Naive thymus-derived CD4-positive, alpha-beta T cell (primary cell): ENCODE measurements around the gene GASK1A. TPM values are rescaled to one million over a fixed set of nuclear protein-coding genes. Genes with fewer than 3 reads are reported as not detected.
"Not testable (repeated sequence)": the region's sequence is repeated elsewhere in the genome, so short reads cannot be mapped to it uniquely, and the experiment has no call there.

Experiments used
- ATAC-seq: fragments of 150-1000 bp; cut with Tn5 transposase; 2 replicates; pipeline ENCODE4 v1.10.0; 2021; ENCODE audit warnings: mild to moderate bottlenecking, moderate library complexity
- CTCF ChIA-PET: fragments of 350-600 bp; sonication (Branson Sonifier 250); formaldehyde crosslinking; loops from one replicate; lab custom pipeline; 2021; ENCODE audit warnings: antibody characterized with exemption; lab: Charles Lee
- POLR2A ChIA-PET: fragments of 350-600 bp; sonication (Branson Sonifier 250); formaldehyde crosslinking; loops from one replicate; lab custom pipeline; 2021; ENCODE audit warnings: antibody characterized with exemption, inconsistent platforms; lab: Charles Lee
- DNase-seq, 9 donors: peaks; one replicate each; pipeline versions ENCODE4 v3.0.0 to v3.0.0-alpha.2; 2020 to 2022; ENCODE audit warnings: mixed read lengths in 1 of 9
- H3K27ac ChIP-seq: one replicate; pipeline ENCODE4 v1.7.0; 2013; ENCODE audit warnings: mild to moderate bottlenecking, low read depth, low read length, moderate library complexity
- H3K27me3 ChIP-seq, 2 donors: one replicate each; pipeline ENCODE4 v1.7.0; 2013; ENCODE audit warnings: low read length in 2 of 2, mild to moderate bottlenecking in 2 of 2, moderate library complexity in 2 of 2; ENCODE audit not compliant: control insufficient read depth in 2 of 2, insufficient read depth in 2 of 2
- H3K36me3 ChIP-seq, 3 experiments: 1 replicate in 2 of 3; 2 replicates in 1 of 3; pipeline ENCODE4 v1.7.0; 2013; ENCODE audit warnings: low read length in 3 of 3, mild to moderate bottlenecking in 3 of 3, moderate library complexity in 1 of 3; ENCODE audit not compliant: insufficient read depth in 3 of 3, control insufficient read depth in 2 of 3
- H3K4me1 ChIP-seq, 2 donors: one replicate each; pipeline ENCODE4 v1.7.0; 2013; ENCODE audit warnings: low read length in 2 of 2, mild to moderate bottlenecking in 2 of 2, moderate library complexity in 1 of 2; ENCODE audit not compliant: control insufficient read depth in 2 of 2, insufficient read depth in 2 of 2
- H3K4me3 ChIP-seq: 2 replicates; pipeline ENCODE4 v1.7.0; 2013; ENCODE audit warnings: mild to moderate bottlenecking, low read length
- H3K9me3 ChIP-seq, 3 experiments: 1 replicate in 2 of 3; 2 replicates in 1 of 3; pipeline ENCODE4 v1.7.0; 2013; ENCODE audit warnings: low read length in 3 of 3; ENCODE audit not compliant: control insufficient read depth in 2 of 3
- H3K27ac Mint-ChIP-seq, 9 donors: one replicate each; pipeline ENCODE4 v1.8.0; 2020 to 2022; ENCODE audit warnings: mixed read lengths in 9 of 9, mild to moderate bottlenecking in 8 of 9, moderate library complexity in 5 of 9, inconsistent platforms in 2 of 9
- H3K27me3 Mint-ChIP-seq, 5 donors: one replicate each; pipeline ENCODE4 v1.8.0; 2021 to 2022; ENCODE audit warnings: mixed read lengths in 5 of 5, mild to moderate bottlenecking in 1 of 5
- H3K36me3 Mint-ChIP-seq, 5 donors: one replicate each; pipeline ENCODE4 v1.8.0; 2020 to 2022; ENCODE audit warnings: mixed read lengths in 5 of 5, mild to moderate bottlenecking in 3 of 5, inconsistent platforms in 1 of 5
- H3K4me1 Mint-ChIP-seq, 7 donors: one replicate each; pipeline ENCODE4 v1.8.0; 2020 to 2022; ENCODE audit warnings: mixed read lengths in 7 of 7, mild to moderate bottlenecking in 3 of 7, inconsistent platforms in 1 of 7
- H3K4me3 Mint-ChIP-seq, 10 donors: one replicate each; pipeline ENCODE4 v1.8.0; 2020 to 2022; ENCODE audit warnings: mild to moderate bottlenecking in 10 of 10, mixed read lengths in 10 of 10, moderate library complexity in 6 of 10, inconsistent platforms in 2 of 10
- H3K9me3 Mint-ChIP-seq, 11 donors: one replicate each; pipeline ENCODE4 v1.8.0; 2020 to 2022; ENCODE audit warnings: mixed read lengths in 11 of 11, mild to moderate bottlenecking in 4 of 11, inconsistent platforms in 1 of 11, moderate library complexity in 1 of 11
- intact Hi-C, 2 donors: fragments of 100-400 bp; cut with micrococcal nuclease; formaldehyde crosslinking; loops; one replicate each; pipeline ENCODE4 v1.15.1; 2023
- polyA plus RNA-seq, 2 donors: library from polyadenylated mRNA; unstranded; fragments of 300-500 nt; fragmentation: Illumina TruSeq; gene quantifications; one replicate each; pipeline ENCODE4 v1.2.3, GENCODE V29; 2021
- total RNA-seq, 6 experiments: library from RNA in 5 of 6; stranded (reverse) in 5 of 6; gene quantifications; 1 replicate in 5 of 6; 2 replicates in 1 of 6; pipeline ENCODE4 v1.2.3 and lab custom pipeline; 2021 to 2026

The GASK1A gene
- total and polyA plus RNA-seq, 7 experiments from 2014 or later, result 0.20 to 0.24 (median 0.21) TPM; not detected in 4

GRCh38 chr3:43036621-43037423 is 57.7 kb downstream of the GASK1A start:
- no peak overlapping the region for H3K4me3 ChIP-seq
- peaks cover 4 to 16% of the 10 kb centered on the region in 2 donors for H3K4me1 ChIP-seq
- H3K27me3 Mint-ChIP-seq, result no peaks in the 10 kb centered on the region
- no peak for DNase-seq
- POLR2A ChIA-PET, result interaction anchor here (0.6 to 1.4 kb wide), 2 partner anchors 13 to 94 kb away, joined by 3 to 4 read pairs; no protein-coding TSS in a partner anchor
- peak; percentile 76 for ATAC-seq
- H3K27ac Mint-ChIP-seq, result peak overlapping the region in 1 of 9 donors; percentile 25
- no peaks in the 10 kb centered on the region for H3K36me3 ChIP-seq
- no peak overlapping the region for H3K27ac ChIP-seq
- peaks cover 0 to 5% (median 0%) of the 10 kb centered on the region in 11 donors for H3K9me3 Mint-ChIP-seq
- intact Hi-C loops, result no loop called here
- no peaks in the 10 kb centered on the region for H3K27me3 ChIP-seq
- H3K4me1 Mint-ChIP-seq, result peaks cover 0 to 30% (median 17%) of the 10 kb centered on the region in 7 donors
- CTCF ChIA-PET, result no interaction called here
- H3K9me3 ChIP-seq, result no peaks in the 10 kb centered on the region
- H3K36me3 Mint-ChIP-seq, result peaks cover 0 to 4% (median 0%) of the 10 kb centered on the region in 5 donors
- no peak overlapping the region for H3K4me3 Mint-ChIP-seq

- H3K27ac Mint-ChIP-seq, result no peak overlapping the region
- H3K4me3 Mint-ChIP-seq, result peak overlapping the region in 2 of 10 donors; percentile 0 to 33
- no peak for ATAC-seq
- no peaks in the 10 kb centered on the region for H3K27me3 ChIP-seq
- no peaks in the 10 kb centered on the region for H3K9me3 ChIP-seq
- H3K27ac ChIP-seq, result no peak overlapping the region
- H3K36me3 ChIP-seq, result no peaks in the 10 kb centered on the region
- CTCF ChIA-PET, result no interaction called here
- peaks cover 4 to 16% of the 10 kb centered on the region in 2 donors for H3K4me1 ChIP-seq
- peaks cover 0 to 5% (median 0%) of the 10 kb centered on the region in 11 donors for H3K9me3 Mint-ChIP-seq
- no peak overlapping the region for H3K4me3 ChIP-seq
- POLR2A ChIA-PET, result interaction anchor here (1.4 kb wide), 1 partner anchor 14 kb away, joined by 3 read pairs; no protein-coding TSS in a partner anchor
- intact Hi-C loops, result no loop called here
- H3K27me3 Mint-ChIP-seq, result no peaks in the 10 kb centered on the region
- peaks cover 0 to 27% (median 15%) of the 10 kb centered on the region in 7 donors for H3K4me1 Mint-ChIP-seq
- DNase-seq, result no peak
- peaks cover 0 to 4% (median 0%) of the 10 kb centered on the region in 5 donors for H3K36me3 Mint-ChIP-seq
These were observed 58.9 kb downstream of the GASK1A start for GRCh38 chr3:43038010-43038409.

- H3K9me3 Mint-ChIP-seq, result peaks cover 2 to 22% (median 12%) of the 10 kb centered on the region in 11 donors
- ChIA-PET CTCF (interaction anchor here (0.6 kb wide), 1 partner anchor 208 kb away, joined by 3 read pairs; no protein-coding TSS in a partner anchor), POLR2A (no interaction called here)
These were observed 62.4 kb downstream of the GASK1A start for GRCh38 chr3:43041517-43041916.

GRCh38 chr3:43043071-43043766 is 64.1 kb downstream of the GASK1A start:
- H3K27ac Mint-ChIP-seq, result no peak overlapping the region
- Histone ChIP-seq H3K27me3 (no peaks in the 10 kb centered on the region), H3K36me3 (no peaks in the 10 kb centered on the region), H3K9me3 (peaks cover 0 to 9% (median 0%) of the 10 kb centered on the region in 3 experiments), H3K4me1 (peaks cover 0 to 2% of the 10 kb centered on the region in 2 donors), H3K27ac (no peak overlapping the region), H3K4me3 (no peak overlapping the region)
- peaks cover 11 to 35% (median 20%) of the 10 kb centered on the region in 11 donors for H3K9me3 Mint-ChIP-seq
- H3K27me3 Mint-ChIP-seq, result no peaks in the 10 kb centered on the region
- ATAC-seq (no peak), DNase-seq (no peak)
- intact Hi-C loops, result no loop called here
- peaks cover 1 to 10% (median 8%) of the 10 kb centered on the region in 5 donors for H3K36me3 Mint-ChIP-seq
- peaks cover 0 to 11% (median 6%) of the 10 kb centered on the region in 7 donors for H3K4me1 Mint-ChIP-seq
- ChIA-PET CTCF (interaction anchor here (0.7 kb wide), 1 partner anchor 1141 kb away, joined by 4 read pairs; no protein-coding TSS in a partner anchor), POLR2A (no interaction called here)
- H3K4me3 Mint-ChIP-seq, result no peak overlapping the region

More at GRCh38 chr3:43041517-43041916, 62.4 kb downstream of the GASK1A start:
- Mint-ChIP-seq H3K36me3 (peaks cover 0 to 4% (median 0%) of the 10 kb centered on the region in 5 donors), H3K4me1 (peaks cover 0 to 23% (median 14%) of the 10 kb centered on the region in 7 donors), H3K27ac (no peak overlapping the region), H3K27me3 (no peaks in the 10 kb centered on the region), H3K4me3 (no peak overlapping the region)
- no peak for DNase-seq
- ATAC-seq, result no peak
- Histone ChIP-seq H3K27ac (no peak overlapping the region), H3K27me3 (no peaks in the 10 kb centered on the region), H3K4me3 (no peak overlapping the region), H3K4me1 (peaks cover 4 to 8% of the 10 kb centered on the region in 2 donors), H3K36me3 (no peaks in the 10 kb centered on the region), H3K9me3 (peaks cover 0 to 9% (median 0%) of the 10 kb centered on the region in 3 experiments)
- intact Hi-C loops, result no loop called here

GRCh38 chr3:43043793-43044192 is 64.7 kb downstream of the GASK1A start:
- H3K36me3 ChIP-seq, result no peaks in the 10 kb centered on the region
- H3K4me3 ChIP-seq, result no peak overlapping the region
- H3K27me3 ChIP-seq, result no peaks in the 10 kb centered on the region
- no peak for DNase-seq
- peaks cover 1 to 13% (median 8%) of the 10 kb centered on the region in 5 donors for H3K36me3 Mint-ChIP-seq
- H3K27ac ChIP-seq, result no peak overlapping the region
- no peak overlapping the region for H3K4me3 Mint-ChIP-seq
- H3K27me3 Mint-ChIP-seq, result no peaks in the 10 kb centered on the region
- H3K27ac Mint-ChIP-seq, result no peak overlapping the region
- ATAC-seq, result no peak
- intact Hi-C loops, result no loop called here
- no peaks in the 10 kb centered on the region for H3K4me1 ChIP-seq
- POLR2A ChIA-PET, result no interaction called here
- H3K9me3 Mint-ChIP-seq, result peaks cover 12 to 41% (median 26%) of the 10 kb centered on the region in 11 donors
- CTCF ChIA-PET, result interaction anchor here (0.5 to 0.7 kb wide), 2 partner anchors 27 to 1141 kb away, joined by 3 to 4 read pairs; no protein-coding TSS in a partner anchor
- H3K9me3 ChIP-seq, result peaks cover 0 to 9% (median 0%) of the 10 kb centered on the region in 3 experiments
- peaks cover 0 to 6% (median 2%) of the 10 kb centered on the region in 7 donors for H3K4me1 Mint-ChIP-seq

- H3K9me3 Mint-ChIP-seq, result peaks cover 12 to 53% (median 29%) of the 10 kb centered on the region in 11 donors
These were observed 66.0 kb downstream of the GASK1A start for GRCh38 chr3:43045079-43045478.

More at GRCh38 chr3:43045079-43045478, 66.0 kb downstream of the GASK1A start:
- DNase-seq, H3K4me1 Mint-ChIP-seq, H3K4me3 Mint-ChIP-seq, CTCF ChIA-PET, H3K4me1 ChIP-seq, H3K36me3 ChIP-seq, H3K4me3 ChIP-seq, H3K27ac ChIP-seq, H3K27ac Mint-ChIP-seq, H3K27me3 ChIP-seq, ATAC-seq, H3K27me3 Mint-ChIP-seq, intact Hi-C loops: not testable (repeated sequence)
- peaks cover 0 to 12% (median 5%) of the 10 kb centered on the region in 3 experiments for H3K9me3 ChIP-seq
- H3K36me3 Mint-ChIP-seq, result peaks cover 1 to 17% (median 10%) of the 10 kb centered on the region in 5 donors
- POLR2A ChIA-PET, result interaction anchor here (0.6 kb wide), 1 partner anchor 278 kb away, joined by 3 read pairs; no protein-coding TSS in a partner anchor
